ENCODE results near the gene RENBP. TPM values are rescaled to one million over a fixed set of nuclear protein-coding genes. Genes with fewer than 3 reads are reported as not detected.

The RENBP gene
- total RNA-seq, 5 donors from 2014 or later (not counting 1 experiment from before 2014, with no cell fraction given), result 10.2 to 23.5 (median 19.5) TPM

DNA sequence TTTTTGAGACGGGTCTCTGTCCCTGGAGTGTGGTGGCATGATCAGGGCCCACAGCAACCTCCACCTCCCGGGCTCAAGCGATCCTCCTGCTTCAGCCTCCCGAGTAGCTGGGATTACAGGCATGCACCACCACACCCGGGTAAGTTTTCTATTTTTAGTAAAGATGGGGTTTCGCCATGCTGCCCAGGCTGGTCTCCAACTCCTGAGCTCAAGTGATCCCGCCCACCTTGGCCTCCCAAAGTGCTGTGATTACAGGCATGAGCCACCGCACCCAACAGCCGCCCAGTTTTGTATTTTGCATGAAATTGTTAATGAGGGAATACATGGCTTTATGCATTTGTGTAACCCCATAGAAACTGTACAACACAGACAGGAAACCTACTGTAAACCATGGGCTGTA lies 15.6 kb downstream of the RENBP start:
- CTCF ChIA-PET, result interaction anchor here (0.6 to 1.3 kb wide), 10 partner anchors 16 to 195 kb away, joined by 3 to 6 read pairs (median 4); partner anchors contain the start of genes IDH3G (in 1 of the 2), RENBP (in 1 of the 2) and SSR4 (in 1 of the 2)
- DNase-seq, result no peak
- H3K9me3 Mint-ChIP-seq, result no peaks in the 10 kb centered on the region
- Histone ChIP-seq H3K27ac (ENCODE audit: low read length) (peak overlapping the region; percentile 41), H3K4me3 (ENCODE audit: control insufficient read depth in 1 of 2, extremely low read depth in 1 of 2, low read length in 1 of 2) (peak overlapping the region; percentile 17 to 45), H3K9me3 (no peaks in the 10 kb centered on the region), H3K4me1 (ENCODE audit: control insufficient read depth in 1 of 2, extremely low read depth in 1 of 2, insufficient read depth in 2 of 2, low read length in 2 of 2) (peaks cover 3 to 54% of the 10 kb centered on the region in 2 experiments), H3K36me3 (ENCODE audit: control insufficient read depth in 2 of 2, extremely low read depth in 1 of 2, insufficient read depth in 1 of 2, low read length in 1 of 2) (peaks cover 0 to 17% of the 10 kb centered on the region in 2 donors), H3K27me3 (replicated peaks in 1 of 2; ENCODE audit: control insufficient read depth in 2 of 2, extremely low read depth in 1 of 2, insufficient read depth in 2 of 2, low read length in 1 of 2) (no peaks in the 10 kb centered on the region)
- POLR2A ChIA-PET, result interaction anchor here in 1 of 2 donors (0.6 kb wide), 1 partner anchor 41 kb away, joined by 4 read pairs; no protein-coding TSS in a partner anchor
- peaks cover 6% of the 10 kb centered on the region for H3K36me3 Mint-ChIP-seq
- ATAC-seq (replicated peaks in 1 of 4), result no peak
- H3K4me3 Mint-ChIP-seq, result peak overlapping the region; percentile 46 to 95 (median 53)
- peaks cover 0 to 3% of the 10 kb centered on the region in 2 donors for H3K27me3 Mint-ChIP-seq
- H3K27ac Mint-ChIP-seq, result peak overlapping the region; percentile 81 to 82
- no CpG with 5 or more reads among the region's 9 CpGs for WGBS (ENCODE audit: insufficient coverage)
- peaks cover 38 to 53% (median 47%) of the 10 kb centered on the region in 3 donors for H3K4me1 Mint-ChIP-seq

- no peaks in the 10 kb centered on the region for H3K9me3 ChIP-seq
- Mint-ChIP-seq H3K27me3 (peaks cover 0 to 3% of the 10 kb centered on the region in 2 donors), H3K4me3 (peak overlapping the region; percentile 85 to 95 (median 87)), H3K27ac (peak overlapping the region; percentile 98 to 99), H3K9me3 (no peaks in the 10 kb centered on the region), H3K4me1 (peaks cover 41 to 56% (median 52%) of the 10 kb centered on the region in 3 donors), H3K36me3 (peaks cover 6% of the 10 kb centered on the region)
- H3K4me3 ChIP-seq (ENCODE audit: control insufficient read depth in 1 of 2, extremely low read depth in 1 of 2, low read length in 1 of 2), result peak overlapping the region; percentile 82 to 83
- POLR2A ChIA-PET, result interaction anchor here in 1 of 2 donors (0.6 to 1.3 kb wide), 2 partner anchors 13 to 42 kb away, joined by 4 to 8 read pairs; no protein-coding TSS in a partner anchor
- under 1% methylated on average over 63 of the region's 76 CpGs for WGBS (ENCODE audit: insufficient coverage)
- peak; percentile 71 to 78 (median 74) for ATAC-seq (replicated peaks in 1 of 4)
- peak; percentile 86 to 96 (median 93) for DNase-seq
- H3K36me3 ChIP-seq (ENCODE audit: control insufficient read depth in 2 of 2, extremely low read depth in 1 of 2, insufficient read depth in 1 of 2, low read length in 1 of 2), result peaks cover 0 to 20% of the 10 kb centered on the region in 2 donors
- no peaks in the 10 kb centered on the region for H3K27me3 ChIP-seq (replicated peaks in 1 of 2; ENCODE audit: control insufficient read depth in 2 of 2, extremely low read depth in 1 of 2, insufficient read depth in 2 of 2, low read length in 1 of 2)
- H3K4me1 ChIP-seq (ENCODE audit: control insufficient read depth in 1 of 2, extremely low read depth in 1 of 2, insufficient read depth in 2 of 2, low read length in 2 of 2), result peaks cover 5 to 59% of the 10 kb centered on the region in 2 experiments
- CTCF ChIA-PET, result interaction anchor here (0.8 to 1.3 kb wide), 9 partner anchors 17 to 196 kb away, joined by 3 to 6 read pairs (median 4); partner anchors contain the start of genes IDH3G (in 1 of the 2), RENBP (in 1 of the 2) and SSR4 (in 1 of the 2)
- peak overlapping the region; percentile 95 for H3K27ac ChIP-seq (ENCODE audit: low read length)
Measured at GRCh38 chrX:153927922-153928760, 16.3 kb downstream of the RENBP start.

DNA sequence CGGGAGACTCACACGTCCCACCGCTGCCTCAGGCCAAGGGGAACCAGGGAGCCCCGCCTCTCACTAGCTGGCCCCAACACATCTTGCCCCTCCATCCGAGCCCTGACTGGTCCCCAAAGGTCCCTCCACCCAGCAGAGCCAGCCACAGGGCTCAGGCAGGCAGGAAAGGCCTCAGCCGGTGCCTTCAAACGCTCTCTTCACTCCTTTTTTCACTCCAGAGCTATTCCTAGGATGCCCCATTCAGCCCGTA lies 16.8 kb downstream of the RENBP start:
- no peak for DNase-seq
- Mint-ChIP-seq H3K27ac (peak overlapping the region; percentile 95 to 98), H3K4me1 (peaks cover 44 to 60% (median 57%) of the 10 kb centered on the region in 3 donors), H3K9me3 (no peaks in the 10 kb centered on the region), H3K36me3 (peaks cover 6% of the 10 kb centered on the region), H3K27me3 (peaks cover 0 to 5% of the 10 kb centered on the region in 2 donors), H3K4me3 (peak overlapping the region; percentile 84 to 95 (median 87))
- ChIA-PET CTCF (interaction anchor here in 1 of 2 donors (1.1 kb wide), 1 partner anchor 20 kb away, joined by 4 read pairs; no protein-coding TSS in a partner anchor), POLR2A (interaction anchor here in 1 of 2 donors (1.3 kb wide), 1 partner anchor 14 kb away, joined by 8 read pairs; no protein-coding TSS in a partner anchor)
- Histone ChIP-seq H3K4me1 (ENCODE audit: control insufficient read depth in 1 of 2, extremely low read depth in 1 of 2, insufficient read depth in 2 of 2, low read length in 2 of 2) (peaks cover 5 to 64% of the 10 kb centered on the region in 2 experiments), H3K4me3 (ENCODE audit: control insufficient read depth in 1 of 2, extremely low read depth in 1 of 2, low read length in 1 of 2) (peak overlapping the region; percentile 82 to 83), H3K9me3 (no peaks in the 10 kb centered on the region), H3K27me3 (replicated peaks in 1 of 2; ENCODE audit: control insufficient read depth in 2 of 2, extremely low read depth in 1 of 2, insufficient read depth in 2 of 2, low read length in 1 of 2) (no peaks in the 10 kb centered on the region), H3K27ac (ENCODE audit: low read length) (peak overlapping the region; percentile 95), H3K36me3 (ENCODE audit: control insufficient read depth in 2 of 2, extremely low read depth in 1 of 2, insufficient read depth in 1 of 2, low read length in 1 of 2) (peaks cover 0 to 20% of the 10 kb centered on the region in 2 donors)
- 0% methylated on average over 2 of the region's 8 CpGs for WGBS (ENCODE audit: insufficient coverage)
- peak in 1 of 4 experiments; percentile 2 for ATAC-seq (replicated peaks in 1 of 4)

DNA sequence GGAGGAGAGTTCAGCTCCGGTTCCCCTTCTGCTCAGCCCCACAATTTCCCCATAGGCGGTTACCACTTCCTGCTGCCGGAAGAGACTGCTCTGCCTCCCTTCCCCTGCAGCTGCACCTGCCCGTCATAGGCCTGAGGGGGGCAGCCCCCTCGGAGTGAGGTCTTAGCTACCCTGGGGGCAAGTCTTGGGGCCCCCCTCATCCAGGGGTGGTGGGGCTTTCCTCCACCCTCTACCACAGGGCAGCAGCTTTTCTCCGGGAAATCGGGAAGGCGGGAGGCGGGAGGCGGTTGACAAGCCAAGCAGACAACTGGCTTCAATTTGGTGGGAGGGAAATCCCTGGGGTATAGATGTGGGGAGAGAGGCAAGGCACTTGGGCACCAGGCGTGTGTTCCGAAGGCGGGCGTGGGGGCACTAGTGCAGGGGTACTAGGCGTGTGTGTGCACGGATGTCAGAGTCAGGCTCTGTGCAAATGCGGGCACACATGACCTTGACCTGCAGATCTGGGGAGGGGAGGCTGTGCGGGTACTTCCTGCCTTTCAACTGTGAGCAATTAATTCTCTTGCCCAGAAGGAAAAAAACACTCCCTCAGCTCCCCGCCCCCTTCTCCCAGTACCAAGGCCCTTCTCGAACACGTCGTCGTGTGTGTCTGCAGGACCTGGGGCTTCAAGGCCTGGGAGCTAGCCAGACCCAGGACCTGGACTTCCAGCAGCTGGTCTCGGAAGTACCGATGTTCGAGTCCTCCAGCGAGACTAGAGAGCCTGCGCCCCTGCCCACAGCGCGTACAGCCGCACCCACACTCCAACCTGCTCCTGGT lies 17.4 kb downstream of the RENBP start:
- Histone ChIP-seq H3K27ac (ENCODE audit: low read length) (peak overlapping the region; percentile 95), H3K9me3 (no peaks in the 10 kb centered on the region), H3K4me3 (ENCODE audit: control insufficient read depth in 1 of 2, extremely low read depth in 1 of 2, low read length in 1 of 2) (peak overlapping the region; percentile 82 to 83), H3K4me1 (ENCODE audit: control insufficient read depth in 1 of 2, extremely low read depth in 1 of 2, insufficient read depth in 2 of 2, low read length in 2 of 2) (peaks cover 5 to 70% of the 10 kb centered on the region in 2 experiments), H3K27me3 (replicated peaks in 1 of 2; ENCODE audit: control insufficient read depth in 2 of 2, extremely low read depth in 1 of 2, insufficient read depth in 2 of 2, low read length in 1 of 2) (no peaks in the 10 kb centered on the region), H3K36me3 (ENCODE audit: control insufficient read depth in 2 of 2, extremely low read depth in 1 of 2, insufficient read depth in 1 of 2, low read length in 1 of 2) (peaks cover 0 to 17% of the 10 kb centered on the region in 2 donors)
- WGBS (ENCODE audit: insufficient coverage), result 0% methylated on average over 15 of the region's 31 CpGs
- peaks cover 6% of the 10 kb centered on the region for H3K36me3 Mint-ChIP-seq
- H3K4me3 Mint-ChIP-seq, result peak overlapping the region; percentile 84 to 95 (median 87)
- no peaks in the 10 kb centered on the region for H3K9me3 Mint-ChIP-seq
- peak overlapping the region; percentile 95 to 98 for H3K27ac Mint-ChIP-seq
- DNase-seq (peak; percentile 56 to 89 (median 76)), ATAC-seq (replicated peaks in 1 of 4) (peak; percentile 48 to 61 (median 56))
- ChIA-PET CTCF (interaction anchor here (1.1 to 1.2 kb wide), 2 partner anchors 18 to 20 kb away, joined by 7 to 8 read pairs; no protein-coding TSS in a partner anchor), POLR2A (interaction anchor here in 1 of 2 donors (0.6 to 1.3 kb wide), 2 partner anchors 14 to 24 kb away, joined by 4 to 8 read pairs; no protein-coding TSS in a partner anchor)
- H3K4me1 Mint-ChIP-seq, result peaks cover 49 to 65% (median 62%) of the 10 kb centered on the region in 3 donors
- H3K27me3 Mint-ChIP-seq, result peaks cover 0 to 6% of the 10 kb centered on the region in 2 donors

- Mint-ChIP-seq H3K27me3 (peaks cover 0 to 5% of the 10 kb centered on the region in 2 donors), H3K36me3 (peaks cover 3% of the 10 kb centered on the region), H3K9me3 (no peaks in the 10 kb centered on the region), H3K4me1 (peaks cover 53 to 66% (median 62%) of the 10 kb centered on the region in 3 donors), H3K27ac (peak overlapping the region; percentile 95 to 98), H3K4me3 (peak overlapping the region; percentile 84 to 95 (median 87))
- CTCF ChIA-PET, result interaction anchor here (1.1 to 1.2 kb wide), 2 partner anchors 19 to 20 kb away, joined by 7 to 8 read pairs; no protein-coding TSS in a partner anchor
- H3K27me3 ChIP-seq (replicated peaks in 1 of 2; ENCODE audit: control insufficient read depth in 2 of 2, extremely low read depth in 1 of 2, insufficient read depth in 2 of 2, low read length in 1 of 2), result no peaks in the 10 kb centered on the region
- peak overlapping the region; percentile 95 for H3K27ac ChIP-seq (ENCODE audit: low read length)
- WGBS (ENCODE audit: insufficient coverage), result no CpG with 5 or more reads among the region's 4 CpGs
- no peaks in the 10 kb centered on the region for H3K9me3 ChIP-seq
- ATAC-seq (replicated peaks in 1 of 4) (no peak), DNase-seq (peak in 5 of 35 experiments; percentile 4 to 34 (median 22))
- POLR2A ChIA-PET, result interaction anchor here in 1 of 2 donors (0.6 to 1.3 kb wide), 3 partner anchors 15 to 101 kb away, joined by 3 to 8 read pairs (median 4); no protein-coding TSS in a partner anchor
- peaks cover 5 to 75% of the 10 kb centered on the region in 2 experiments for H3K4me1 ChIP-seq (ENCODE audit: control insufficient read depth in 1 of 2, extremely low read depth in 1 of 2, insufficient read depth in 2 of 2, low read length in 2 of 2)
- H3K36me3 ChIP-seq (ENCODE audit: control insufficient read depth in 2 of 2, extremely low read depth in 1 of 2, insufficient read depth in 1 of 2, low read length in 1 of 2), result peaks cover 0 to 12% of the 10 kb centered on the region in 2 donors
- H3K4me3 ChIP-seq (ENCODE audit: control insufficient read depth in 1 of 2, extremely low read depth in 1 of 2, low read length in 1 of 2), result peak overlapping the region; percentile 82 to 83
Measured at GRCh38 chrX:153926552-153926857, 17.9 kb downstream of the RENBP start.

Data from T-cell (primary cell).